ENCODE measurements around the gene CDH24. TPM values are rescaled to one million over a fixed set of nuclear protein-coding genes. Genes with fewer than 3 reads are reported as not detected.

The CDH24 gene
- total and polyA plus RNA-seq, 2 of the 13 experiments (the other 11 are each of a cell fraction or from before 2014, with no cell fraction given): 0.69 to 0.99 TPM

DNA sequence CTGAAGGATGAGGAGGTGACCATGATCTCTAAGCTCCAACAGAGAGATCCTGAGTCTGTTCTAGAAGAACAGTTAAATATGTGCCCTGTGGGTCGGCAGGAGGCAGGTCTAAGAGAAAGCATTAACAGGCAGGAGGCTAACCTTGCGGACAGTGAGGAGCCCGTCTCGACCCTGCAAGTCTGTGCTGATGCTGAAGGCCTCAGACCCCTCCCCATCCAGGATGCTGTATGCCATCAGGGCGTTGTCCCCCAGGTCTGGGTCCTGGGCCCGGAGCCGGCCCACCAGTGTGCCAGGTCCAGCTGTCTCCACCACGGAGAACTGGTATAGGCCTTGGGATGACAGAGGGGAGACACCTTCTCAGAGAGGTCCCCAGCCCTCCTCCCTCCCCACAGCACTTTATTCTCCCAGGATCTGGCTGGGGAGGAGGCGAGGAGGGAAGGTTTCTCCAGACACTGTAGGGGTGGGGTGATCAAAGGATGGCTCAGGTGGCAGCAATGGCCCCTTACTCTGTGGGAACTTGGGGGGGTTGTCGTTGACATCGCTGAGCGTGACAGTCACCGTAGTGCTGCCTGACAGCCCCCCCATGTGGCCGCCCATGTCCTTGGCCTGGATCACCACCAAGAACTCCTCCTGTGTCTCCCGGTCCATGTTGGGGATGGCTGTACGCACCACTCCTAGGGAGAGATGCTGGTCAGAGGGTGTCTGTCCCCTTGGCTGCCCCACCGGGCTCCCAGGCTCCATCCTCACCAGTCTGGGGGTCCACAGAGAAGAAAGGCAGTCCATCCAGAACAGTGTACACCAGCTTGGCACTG, 3.1 kb downstream of the CDH24 start (continued):
- TF ChIP-seq, protein P1, sequence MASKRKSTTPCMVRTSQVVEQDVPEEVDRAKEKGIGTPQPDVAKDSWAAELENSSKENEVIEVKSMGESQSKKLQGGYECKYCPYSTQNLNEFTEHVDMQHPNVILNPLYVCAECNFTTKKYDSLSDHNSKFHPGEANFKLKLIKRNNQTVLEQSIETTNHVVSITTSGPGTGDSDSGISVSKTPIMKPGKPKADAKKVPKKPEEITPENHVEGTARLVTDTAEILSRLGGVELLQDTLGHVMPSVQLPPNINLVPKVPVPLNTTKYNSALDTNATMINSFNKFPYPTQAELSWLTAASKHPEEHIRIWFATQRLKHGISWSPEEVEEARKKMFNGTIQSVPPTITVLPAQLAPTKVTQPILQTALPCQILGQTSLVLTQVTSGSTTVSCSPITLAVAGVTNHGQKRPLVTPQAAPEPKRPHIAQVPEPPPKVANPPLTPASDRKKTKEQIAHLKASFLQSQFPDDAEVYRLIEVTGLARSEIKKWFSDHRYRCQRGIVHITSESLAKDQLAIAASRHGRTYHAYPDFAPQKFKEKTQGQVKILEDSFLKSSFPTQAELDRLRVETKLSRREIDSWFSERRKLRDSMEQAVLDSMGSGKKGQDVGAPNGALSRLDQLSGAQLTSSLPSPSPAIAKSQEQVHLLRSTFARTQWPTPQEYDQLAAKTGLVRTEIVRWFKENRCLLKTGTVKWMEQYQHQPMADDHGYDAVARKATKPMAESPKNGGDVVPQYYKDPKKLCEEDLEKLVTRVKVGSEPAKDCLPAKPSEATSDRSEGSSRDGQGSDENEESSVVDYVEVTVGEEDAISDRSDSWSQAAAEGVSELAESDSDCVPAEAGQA (IDR thresholded peaks at IDR 0.05; ENCODE audit: low read depth): 0 out of 2 replicates have a peak, but pooled peaks have one; percentile 23
- TF ChIP-seq, protein P1 (CRISPR knock-in tag; IDR thresholded peaks at IDR 0.05; ENCODE audit: borderline replicate concordance): no peak
- TF ChIP-seq MAF1 (CRISPR knock-in tag; IDR thresholded peaks at IDR 0.05; ENCODE audit: borderline replicate concordance) (no peak), NR1H2 (CRISPR knock-in tag; IDR thresholded peaks at IDR 0.05; ENCODE audit: borderline replicate concordance, low read depth) (no peak), MYC (CRISPR knock-in tag; IDR thresholded peaks at IDR 0.05; ENCODE audit: borderline replicate concordance) (peak; percentile 23; the same call in 1 of the 2 replicates), ZZZ3 (CRISPR knock-in tag; IDR thresholded peaks at IDR 0.05; ENCODE audit: borderline replicate concordance) (no peak), REPIN1 (CRISPR knock-in tag; IDR thresholded peaks at IDR 0.05; ENCODE audit: borderline replicate concordance, low read depth) (no peak), NR2F1 (CRISPR knock-in tag; IDR thresholded peaks at IDR 0.05) (no peak), KDM2A (CRISPR knock-in tag; IDR thresholded peaks at IDR 0.05; ENCODE audit: borderline replicate concordance, low read depth) (no peak)
- TF ChIP-seq, protein P2, sequence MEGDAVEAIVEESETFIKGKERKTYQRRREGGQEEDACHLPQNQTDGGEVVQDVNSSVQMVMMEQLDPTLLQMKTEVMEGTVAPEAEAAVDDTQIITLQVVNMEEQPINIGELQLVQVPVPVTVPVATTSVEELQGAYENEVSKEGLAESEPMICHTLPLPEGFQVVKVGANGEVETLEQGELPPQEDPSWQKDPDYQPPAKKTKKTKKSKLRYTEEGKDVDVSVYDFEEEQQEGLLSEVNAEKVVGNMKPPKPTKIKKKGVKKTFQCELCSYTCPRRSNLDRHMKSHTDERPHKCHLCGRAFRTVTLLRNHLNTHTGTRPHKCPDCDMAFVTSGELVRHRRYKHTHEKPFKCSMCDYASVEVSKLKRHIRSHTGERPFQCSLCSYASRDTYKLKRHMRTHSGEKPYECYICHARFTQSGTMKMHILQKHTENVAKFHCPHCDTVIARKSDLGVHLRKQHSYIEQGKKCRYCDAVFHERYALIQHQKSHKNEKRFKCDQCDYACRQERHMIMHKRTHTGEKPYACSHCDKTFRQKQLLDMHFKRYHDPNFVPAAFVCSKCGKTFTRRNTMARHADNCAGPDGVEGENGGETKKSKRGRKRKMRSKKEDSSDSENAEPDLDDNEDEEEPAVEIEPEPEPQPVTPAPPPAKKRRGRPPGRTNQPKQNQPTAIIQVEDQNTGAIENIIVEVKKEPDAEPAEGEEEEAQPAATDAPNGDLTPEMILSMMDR (CRISPR knock-in tag; IDR thresholded peaks at IDR 0.05): peak; percentile 96
- TF ChIP-seq, protein P3, sequence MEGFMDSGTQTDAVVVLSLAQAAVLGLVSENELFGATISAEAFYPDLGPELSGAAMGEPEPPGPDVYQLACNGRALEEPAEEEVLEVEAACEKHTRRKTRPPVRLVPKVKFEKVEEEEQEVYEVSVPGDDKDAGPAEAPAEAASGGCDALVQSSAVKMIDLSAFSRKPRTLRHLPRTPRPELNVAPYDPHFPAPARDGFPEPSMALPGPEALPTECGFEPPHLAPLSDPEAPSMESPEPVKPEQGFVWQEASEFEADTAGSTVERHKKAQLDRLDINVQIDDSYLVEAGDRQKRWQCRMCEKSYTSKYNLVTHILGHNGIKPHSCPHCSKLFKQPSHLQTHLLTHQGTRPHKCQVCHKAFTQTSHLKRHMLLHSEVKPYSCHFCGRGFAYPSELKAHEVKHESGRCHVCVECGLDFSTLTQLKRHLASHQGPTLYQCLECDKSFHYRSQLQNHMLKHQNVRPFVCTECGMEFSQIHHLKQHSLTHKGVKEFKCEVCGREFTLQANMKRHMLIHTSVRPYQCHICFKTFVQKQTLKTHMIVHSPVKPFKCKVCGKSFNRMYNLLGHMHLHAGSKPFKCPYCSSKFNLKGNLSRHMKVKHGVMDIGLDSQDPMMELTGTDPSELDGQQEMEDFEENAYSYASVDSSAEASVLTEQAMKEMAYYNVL (CRISPR knock-in tag; IDR thresholded peaks at IDR 0.05; ENCODE audit: borderline replicate concordance): 0 out of 2 replicates have a peak, but pooled peaks have one; percentile 38
